Measurements from ENCODE around the gene SSU72.
"Not testable (repeated sequence)": the region's sequence is repeated elsewhere in the genome, so short reads cannot be mapped to it uniquely, and the experiment has no call there.

GRCh38 chr1:1524750-1525383 is 49.8 kb downstream of the SSU72 start:
- TF ChIP-seq CTCF (IDR thresholded peaks at IDR 0.05); JUND (IDR thresholded peaks at IDR 0.05); RFX5 (IDR thresholded peaks at IDR 0.05; ENCODE audit: low read length); FOXM1 (IDR thresholded peaks at IDR 0.05; ENCODE audit: low read depth); MXI1 (IDR thresholded peaks at IDR 0.05; ENCODE audit: low read depth, low read length); REST (IDR thresholded peaks at IDR 0.05; ENCODE audit: low read depth, low read length); GABPA (IDR thresholded peaks at IDR 0.05; ENCODE audit: low read depth): not testable (repeated sequence)

Measured in SK-N-SH (cell line).